HG03066 (cell line): ENCODE data around the gene RAF1.
A peak's percentile ranks its signal among the peaks of the same experiment; 100 is the strongest.
"Not testable (repeated sequence)": the region's sequence is repeated elsewhere in the genome, so short reads cannot be mapped to it uniquely, and the experiment has no call there.

Experiments used
- ATAC-seq: cut with Tn5 transposase; IDR thresholded peaks from one replicate; pipeline ENCODE4 v1.9.1; 2021; ENCODE audit warnings: low read depth; ENCODE audit not compliant: unreplicated experiment

RAF1 gene

DNA sequence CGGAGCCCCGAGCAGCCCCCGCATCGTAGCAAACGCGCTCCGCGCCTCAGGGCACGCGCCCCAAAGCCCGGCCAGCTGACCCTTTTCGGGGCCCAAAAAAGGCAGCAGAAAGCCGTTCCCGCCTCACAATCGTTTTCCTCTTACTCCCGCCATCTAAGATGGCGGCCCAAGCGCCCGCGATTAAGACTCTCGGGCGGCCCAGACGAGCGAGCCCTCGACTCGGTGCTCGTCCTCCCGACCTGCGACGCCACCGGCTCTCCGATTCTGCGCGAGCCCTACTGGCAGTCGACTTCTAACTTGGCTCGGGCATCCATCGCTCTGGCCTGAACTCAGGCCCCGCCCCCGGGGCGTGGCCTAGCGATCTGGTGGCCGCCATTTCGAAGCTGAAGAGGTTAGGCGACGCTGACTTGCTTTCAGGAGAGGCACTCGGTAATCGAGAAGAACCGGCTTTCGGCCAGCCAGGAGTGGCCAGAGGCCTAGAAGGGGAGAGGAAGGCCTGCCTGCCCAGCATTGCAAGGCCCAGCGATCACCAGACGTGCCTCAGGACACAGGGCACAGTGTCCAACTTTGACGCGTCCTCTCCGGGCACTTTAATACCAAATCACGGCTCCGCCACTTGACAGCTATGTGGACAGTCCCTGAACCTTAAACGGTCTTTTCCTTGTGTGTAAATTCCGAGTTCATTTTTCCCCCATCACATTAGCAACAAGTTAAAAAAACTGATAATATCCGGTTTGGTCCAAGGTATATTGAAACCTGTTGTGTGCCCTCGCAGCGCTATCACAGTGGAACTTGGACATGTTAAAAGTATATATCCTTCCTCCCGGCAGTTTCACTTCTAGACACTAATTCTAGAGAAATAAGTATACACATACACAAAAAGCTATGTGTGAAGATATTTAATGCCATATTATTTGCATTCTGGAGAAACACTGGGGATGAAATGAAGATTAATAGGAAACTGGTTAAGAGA, at the start of gene RAF1:
Gene RAF1, minus strand, starts transcription at position 182 of the 973 bp plus-strand sequence. CDS start 45,396 bp downstream, outside the sequence.
- peak; percentile 86 for ATAC-seq

GRCh38 chr3:12710062-12710461, 46.1 kb upstream of the RAF1 start:
- ATAC-seq = no peak

- ATAC-seq = no peak
Measured at GRCh38 chr3:12709334-12709733, 45.4 kb upstream of the RAF1 start.

- no peak for ATAC-seq
Measured at GRCh38 chr3:12708584-12709192, 44.8 kb upstream of the RAF1 start.

- ATAC-seq = no peak
Measured at GRCh38 chr3:12707449-12707848, 43.5 kb upstream of the RAF1 start.

GRCh38 chr3:12706504-12707253, 42.8 kb upstream of the RAF1 start:
- peak; percentile 93 for ATAC-seq

DNA sequence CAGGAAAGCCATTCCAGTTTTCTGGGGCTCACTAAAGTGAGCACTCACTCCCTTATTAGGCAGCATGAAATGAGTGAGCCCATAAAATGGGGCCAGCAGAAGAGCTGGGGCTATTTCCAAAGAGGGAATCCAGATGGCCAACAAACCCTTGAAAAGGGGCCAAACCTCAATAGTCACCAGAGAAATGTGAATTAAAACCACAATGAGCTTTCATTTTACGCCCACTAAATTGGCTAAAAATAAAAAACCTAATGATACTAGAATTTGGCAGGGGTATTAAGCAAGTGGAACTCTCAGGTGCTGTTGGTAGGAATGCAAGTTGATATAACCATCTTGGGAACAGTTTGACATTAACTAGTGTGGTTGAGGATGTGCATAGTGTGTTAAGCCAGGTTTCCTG, 42.1 kb upstream of the RAF1 start:
- ATAC-seq = no peak

- ATAC-seq = no peak
Measured at GRCh38 chr3:12705374-12705926, 41.5 kb upstream of the RAF1 start.

DNA sequence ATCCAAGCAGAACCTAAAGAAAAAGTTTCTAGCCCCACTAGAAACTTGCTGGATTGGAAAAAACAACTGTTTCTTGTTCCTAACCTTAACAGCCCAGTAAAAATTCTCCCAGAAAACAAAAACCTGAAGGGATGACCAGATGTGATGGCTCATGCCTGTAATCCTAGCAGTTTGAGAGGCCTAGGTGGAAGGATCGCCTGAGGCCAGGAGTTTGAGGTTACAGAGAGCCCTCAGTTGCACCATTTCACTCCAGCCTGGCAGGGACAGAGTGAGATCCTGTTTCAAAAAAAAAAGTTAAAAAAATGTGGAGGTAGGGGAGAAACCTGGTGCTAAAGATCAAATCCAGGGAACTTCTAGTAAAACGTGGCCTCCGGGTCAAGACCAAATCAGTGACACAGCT, 38.6 kb upstream of the RAF1 start:
- ATAC-seq = no peak

DNA sequence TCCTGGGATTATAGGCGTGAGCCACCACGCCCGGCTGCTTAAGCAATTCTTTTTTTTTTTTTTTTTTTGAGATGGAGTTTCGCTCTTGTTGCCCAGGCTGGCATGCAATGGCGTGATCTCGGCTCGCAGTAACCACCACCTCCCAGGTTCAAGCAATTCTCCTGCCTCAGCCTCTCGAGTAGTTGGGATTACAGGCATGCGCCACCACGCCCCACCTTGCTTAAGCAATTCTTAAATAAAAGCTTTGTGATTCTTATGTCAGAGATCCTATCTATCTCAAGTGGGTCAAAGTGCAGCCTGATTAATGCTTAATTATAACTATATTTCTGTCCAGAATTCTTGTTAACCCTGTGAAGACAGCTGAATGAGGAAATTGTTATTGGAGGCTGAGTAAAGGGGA, 37.7 kb upstream of the RAF1 start:
- not testable (repeated sequence) for ATAC-seq

DNA sequence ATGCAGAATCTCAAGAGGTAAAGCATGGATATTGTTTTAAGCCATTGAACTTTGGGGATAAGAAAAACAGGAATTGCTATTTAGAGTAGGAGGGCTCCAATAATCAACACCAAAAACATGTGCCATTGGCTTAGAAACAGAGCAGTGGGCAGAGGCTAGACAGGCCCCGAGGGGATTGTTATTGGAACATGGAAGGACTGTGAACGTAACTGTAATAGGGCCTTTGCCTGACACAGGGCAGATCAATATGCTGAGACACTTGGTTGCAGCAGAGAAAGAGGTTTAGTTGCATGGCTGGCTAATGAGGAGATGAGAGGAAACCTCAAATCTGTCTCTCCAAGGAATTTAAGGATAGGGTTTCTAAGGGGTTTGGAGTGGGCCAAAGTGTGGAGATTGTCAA, 36.9 kb upstream of the RAF1 start:
- ATAC-seq = no peak

DNA sequence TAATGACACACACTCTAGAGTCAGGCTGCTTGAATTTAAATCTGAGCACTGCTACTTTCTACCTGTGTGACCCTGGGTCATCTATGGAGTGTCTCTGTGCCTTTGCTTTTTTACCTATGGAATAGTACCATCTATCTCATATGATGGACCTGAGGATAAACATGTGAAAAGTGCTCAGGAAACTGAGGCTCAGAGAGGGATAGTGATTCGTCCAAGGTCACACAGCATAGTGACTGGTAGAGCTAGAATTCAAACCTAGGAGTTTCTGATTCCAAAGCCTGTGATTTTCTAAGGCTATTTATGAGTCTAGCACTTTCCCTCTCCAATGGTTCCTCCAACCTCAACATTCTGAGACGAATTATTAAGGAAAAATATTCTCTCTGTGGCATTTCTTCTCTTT, 32.0 kb upstream of the RAF1 start:
- no peak for ATAC-seq

- no peak for ATAC-seq
Measured at GRCh38 chr3:12695112-12695511, 31.2 kb upstream of the RAF1 start.

DNA sequence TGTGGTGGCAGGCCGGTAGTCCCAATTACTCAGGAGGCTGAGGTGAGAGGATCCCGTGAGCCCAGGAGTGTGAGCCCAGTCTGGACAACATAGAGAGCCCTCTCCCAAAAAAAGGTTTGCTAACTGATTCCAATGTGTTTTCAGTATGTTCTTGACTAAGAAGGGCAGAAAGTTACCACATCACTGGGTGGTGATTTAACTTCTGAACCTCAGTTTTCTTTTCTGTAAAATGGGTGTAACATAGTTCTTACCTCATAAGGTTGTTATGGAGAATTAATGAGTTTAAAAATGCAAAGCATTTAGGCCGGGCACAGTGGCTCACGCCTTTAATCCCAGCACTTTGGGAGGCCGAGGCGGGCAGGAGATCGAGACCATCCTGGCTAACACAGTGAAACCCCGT, 28.5 kb upstream of the RAF1 start:
- ATAC-seq = no peak

DNA sequence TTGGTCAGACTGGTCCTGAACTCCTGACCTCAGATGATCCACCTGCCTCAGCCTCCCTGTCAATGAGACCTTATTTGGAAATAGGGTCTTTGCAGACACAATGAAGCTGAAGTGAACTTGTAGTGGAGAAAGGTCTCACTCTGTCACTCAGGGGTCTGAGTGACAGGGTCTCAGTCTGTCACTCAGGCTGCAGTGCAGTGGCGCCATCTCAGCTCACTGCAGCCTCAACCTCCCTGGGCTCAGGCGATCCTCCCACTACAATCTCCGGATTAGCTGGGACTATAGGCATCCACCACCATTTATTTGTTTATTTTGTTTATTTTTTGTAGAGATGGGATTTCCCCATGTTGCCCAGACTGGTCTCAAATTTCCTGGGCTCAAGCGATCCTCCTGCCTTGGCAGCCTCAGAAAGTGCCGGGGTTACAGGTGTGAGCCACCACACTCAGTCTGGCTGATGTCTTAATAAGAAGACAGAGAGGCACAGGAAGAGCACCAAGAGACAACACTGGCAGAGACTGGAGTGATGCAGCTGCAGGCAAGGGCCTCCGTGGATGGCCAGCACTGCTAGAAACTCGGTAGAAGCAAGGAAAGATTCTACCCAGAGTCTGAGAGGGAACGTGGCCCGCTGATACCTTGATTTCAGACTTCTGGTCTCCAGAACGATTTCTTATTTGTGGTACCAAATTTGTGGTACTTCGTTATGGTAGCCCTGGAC, 26.2 kb upstream of the RAF1 start:
- ATAC-seq = no peak

GRCh38 chr3:12687948-12688347, 24.0 kb upstream of the RAF1 start:
- ATAC-seq = no peak

GRCh38 chr3:12686096-12686495, 22.2 kb upstream of the RAF1 start:
- ATAC-seq = no peak

DNA sequence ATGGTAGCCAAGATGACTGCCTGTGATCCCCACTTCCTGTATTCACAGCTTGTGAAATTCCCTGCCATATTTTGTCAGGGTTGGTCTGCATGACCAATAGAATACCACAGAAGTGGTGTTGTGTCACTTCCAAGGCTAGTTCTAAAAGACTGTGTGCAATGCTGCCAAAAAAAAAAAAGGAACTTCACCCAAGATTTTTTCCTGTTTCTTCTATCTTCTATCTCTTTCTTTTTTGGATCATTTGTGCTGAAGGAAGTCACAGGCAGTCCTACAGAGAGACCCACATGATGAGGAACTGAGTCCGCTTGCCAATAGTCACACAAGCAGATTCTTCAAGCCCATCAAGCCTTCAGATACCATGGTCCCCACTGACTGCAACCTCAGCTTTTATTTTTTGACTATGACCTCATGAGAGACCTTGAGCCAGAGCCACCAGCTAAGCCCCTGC, 18.1 kb upstream of the RAF1 start:
- ATAC-seq = no peak

DNA sequence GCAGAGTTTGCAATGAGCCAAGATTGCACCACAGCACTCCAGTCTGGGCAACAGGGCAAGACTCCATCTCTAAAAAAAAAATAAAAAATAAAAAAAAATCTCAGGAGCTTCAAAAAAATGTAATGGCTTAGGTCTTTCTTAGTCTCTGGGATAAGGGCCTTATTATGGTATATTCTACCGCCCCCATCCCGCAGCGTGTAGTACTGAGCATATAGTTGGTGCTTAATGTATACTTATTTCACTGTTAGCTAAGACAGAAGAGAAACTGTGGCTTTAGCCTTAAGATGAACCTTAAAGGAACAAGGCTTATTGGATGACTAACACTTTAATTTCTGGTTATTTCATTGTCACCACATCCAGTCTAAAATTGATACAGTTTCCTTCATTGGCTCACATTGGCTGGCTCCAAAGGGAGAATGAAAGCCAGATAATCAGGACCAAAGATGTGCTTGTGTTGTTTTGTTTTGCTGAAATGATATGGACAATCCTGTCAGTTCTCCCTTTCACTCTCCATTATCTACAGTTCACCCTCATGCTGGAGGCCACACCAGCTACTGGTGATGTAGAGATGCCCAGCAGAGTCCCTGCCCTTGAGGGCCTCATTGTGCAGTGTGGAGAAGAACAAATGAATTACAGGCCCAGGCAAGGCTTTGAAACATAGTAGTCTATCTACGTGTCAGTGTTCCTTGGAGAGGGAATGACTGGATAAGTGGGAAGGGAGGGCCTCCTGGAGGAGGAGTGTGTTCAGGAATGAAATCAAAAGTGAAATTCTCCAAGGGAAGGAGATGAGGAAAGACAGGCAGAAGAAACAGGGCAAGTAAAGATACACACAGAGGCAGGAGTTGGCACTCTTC, 17.4 kb upstream of the RAF1 start:
- ATAC-seq = no peak
